Smooth muscle cell (in vitro differentiated cells): ENCODE data around the gene LIX1. TPM values are rescaled to one million over a fixed set of nuclear protein-coding genes. Genes with fewer than 3 reads are reported as not detected.

Source experiments
- DNase-seq: peaks from one replicate; lab custom pipeline; 2025; ENCODE audit not compliant: unreplicated experiment; lab: John Stamatoyannopoulos, UW
- H2AFZ ChIP-seq: fragments of 200-600 bp; sonication (generic); 2 replicates; pipeline ENCODE4 v1.6.0; 2016; ENCODE audit warnings: antibody characterized with exemption, low read depth, mild to moderate bottlenecking
- H3F3A ChIP-seq: fragments of 200-600 bp; sonication (generic); 2 replicates; pipeline ENCODE4 v1.6.0; 2017; ENCODE audit warnings: antibody characterized with exemption, low read depth
- H3K27ac ChIP-seq: fragments of 200-600 bp; sonication (generic); 2 replicates; pipeline ENCODE4 v1.5.1; 2016; ENCODE audit warnings: low read depth, mild to moderate bottlenecking
- H3K27me3 ChIP-seq: fragments of 200-600 bp; sonication (generic); 2 replicates; pipeline ENCODE4 v1.6.1; 2016; ENCODE audit warnings: low read depth, mild to moderate bottlenecking
- H3K36me3 ChIP-seq: fragments of 200-600 bp; sonication (generic); 2 replicates; pipeline ENCODE4 v1.5.1; 2016; ENCODE audit warnings: low read depth
- H3K4me1 ChIP-seq: fragments of 200-600 bp; sonication (generic); 2 replicates; pipeline ENCODE4 v1.5.1; 2016; ENCODE audit warnings: low read depth
- H3K4me2 ChIP-seq: fragments of 200-600 bp; sonication (generic); 2 replicates; pipeline ENCODE4 v1.6.0; 2016; ENCODE audit warnings: mild to moderate bottlenecking
- H3K4me3 ChIP-seq: fragments of 200-600 bp; sonication (generic); 2 replicates; pipeline ENCODE4 v1.5.1; 2016; ENCODE audit warnings: mild to moderate bottlenecking
- H3K79me2 ChIP-seq: fragments of 200-600 bp; sonication (generic); 2 replicates; pipeline ENCODE4 v1.6.0; 2016; ENCODE audit warnings: low read depth, mild to moderate bottlenecking
- H3K9ac ChIP-seq: fragments of 200-600 bp; sonication (generic); 2 replicates; pipeline ENCODE4 v1.6.0; 2016; ENCODE audit warnings: low read depth
- H3K9me3 ChIP-seq: fragments of 200-600 bp; sonication (generic); replicated peaks from 2 replicates; pipeline ENCODE4 v1.5.1; 2016; ENCODE audit warnings: low read depth
- H4K20me1 ChIP-seq: fragments of 200-600 bp; sonication (generic); 2 replicates; pipeline ENCODE4 v1.6.0; 2016; ENCODE audit warnings: low read depth
- CTCF ChIP-seq: fragments of 200-600 bp; sonication (generic); IDR thresholded peaks from 2 replicates; pipeline ENCODE4 v1.5.1; 2017; ENCODE audit warnings: borderline replicate concordance, mild to moderate bottlenecking, antibody characterized with exemption; ENCODE audit not compliant: insufficient read depth, poor library complexity, severe bottlenecking
- WGBS: methylation state at CpG from one replicate; pipeline ENCODE4 v1.1.7; 2016; ENCODE audit warnings: low lambda C conversion rate; 5-methylcytosine and 5-hydroxymethylcytosine counted together
- polyA plus RNA-seq: library from polyadenylated mRNA; unstranded; fragments of >200 nt; fragmentation: Nextera tagmentation; extraction: Ambion mirVana; gene quantifications from 2 replicates; pipeline ENCODE4 v1.2.1, GENCODE V29; 2016
- total RNA-seq: library from RNA; depleted of rRNA; stranded (reverse); fragments of >200 nt; gene quantifications from 2 replicates; pipeline ENCODE4 v1.2.3, GENCODE V29; 2014

Gene LIX1
- total and polyA plus RNA-seq, 2 experiments from 2014 or later = 20.1 to 21.8 TPM

- Histone ChIP-seq H3K27me3 (no peaks in the 10 kb centered on the region), H3K4me1 (peaks cover 42% of the 10 kb centered on the region), H3F3A (peaks cover 8% of the 10 kb centered on the region), H3K9me3 (no peaks in the 10 kb centered on the region), H3K36me3 (no peaks in the 10 kb centered on the region), H3K79me2 (no peaks in the 10 kb centered on the region), H3K4me2 (peak overlapping the region; percentile 53), H3K9ac (no peak overlapping the region), H2AFZ (peak overlapping the region; percentile 71), H3K4me3 (no peak overlapping the region), H4K20me1 (no peaks in the 10 kb centered on the region), H3K27ac (peak overlapping the region; percentile 22)
- 32% methylated on average over 9 of the region's 9 CpGs for WGBS
- no peak for TF ChIP-seq CTCF
- DNase-seq = no peak
These were observed 44.8 kb downstream of the LIX1 start for GRCh38 chr5:97097326-97098230.

GRCh38 chr5:97096846-97097245 is 45.6 kb downstream of the LIX1 start:
- Histone ChIP-seq H3K4me1 (peaks cover 35% of the 10 kb centered on the region), H3K4me3 (no peak overlapping the region), H3K4me2 (peak overlapping the region; percentile 53), H3K9me3 (no peaks in the 10 kb centered on the region), H3K9ac (no peak overlapping the region), H3K79me2 (no peaks in the 10 kb centered on the region), H3K27ac (no peak overlapping the region), H2AFZ (peak overlapping the region; percentile 23), H3K36me3 (no peaks in the 10 kb centered on the region), H4K20me1 (no peaks in the 10 kb centered on the region), H3K27me3 (no peaks in the 10 kb centered on the region), H3F3A (peaks cover 6% of the 10 kb centered on the region)
- TF ChIP-seq CTCF = no peak
- no peak for DNase-seq

GRCh38 chr5:97096191-97096590 is 46.2 kb downstream of the LIX1 start:
- no peaks in the 10 kb centered on the region for H4K20me1 ChIP-seq
- 84% methylated on average over 5 of the region's 5 CpGs for WGBS

More at GRCh38 chr5:97096191-97096590, 46.2 kb downstream of the LIX1 start:
- no peak overlapping the region for H3K4me3 ChIP-seq
- H3K9me3 ChIP-seq = no peaks in the 10 kb centered on the region
- H3K36me3 ChIP-seq = no peaks in the 10 kb centered on the region
- H3K4me2 ChIP-seq = no peak overlapping the region
- TF ChIP-seq CTCF = no peak
- peaks cover 6% of the 10 kb centered on the region for H3F3A ChIP-seq
- no peaks in the 10 kb centered on the region for H3K27me3 ChIP-seq
- H2AFZ ChIP-seq = no peak overlapping the region
- peaks cover 29% of the 10 kb centered on the region for H3K4me1 ChIP-seq
- H3K9ac ChIP-seq = no peak overlapping the region
- H3K27ac ChIP-seq = no peak overlapping the region
- DNase-seq = no peak
- H3K79me2 ChIP-seq = no peaks in the 10 kb centered on the region
